ENCODE measurements around the gene ECHS1.
A peak's percentile ranks its signal among the peaks of the same experiment; 100 is the strongest.
"Not testable (repeated sequence)": the region's sequence is repeated elsewhere in the genome, so short reads cannot be mapped to it uniquely, and the experiment has no call there.

Gene ECHS1

GRCh38 chr10:133396035-133396624 is 23.0 kb upstream of the ECHS1 start:
- H3K4me3 ChIP-seq (ENCODE audit: low read length), result no peak overlapping the region

GRCh38 chr10:133394801-133395221 is 21.7 kb upstream of the ECHS1 start:
- peaks cover 10% of the 10 kb centered on the region for H3K4me1 ChIP-seq (ENCODE audit: control insufficient read depth, insufficient read depth, low read length)
- no peaks in the 10 kb centered on the region for H3K27me3 ChIP-seq (ENCODE audit: control insufficient read depth, insufficient read depth, low read length)
- H3K4me3 ChIP-seq (ENCODE audit: low read length), result peak overlapping the region; percentile 99
- H3K36me3 ChIP-seq (ENCODE audit: insufficient read depth, low read length), result peaks cover 27% of the 10 kb centered on the region
- H3K4me2 ChIP-seq (ENCODE audit: low read length), result peak overlapping the region; percentile 80
- no peaks in the 10 kb centered on the region for H3K9me3 ChIP-seq (replicated peaks; ENCODE audit: low read length)
- peak overlapping the region; percentile 97 for H3K9ac ChIP-seq (ENCODE audit: low read depth, low read length)

More at GRCh38 chr10:133396035-133396624, 23.0 kb upstream of the ECHS1 start:
- no peaks in the 10 kb centered on the region for H3K9me3 ChIP-seq (replicated peaks; ENCODE audit: low read length)
- H3K4me1 ChIP-seq (ENCODE audit: control insufficient read depth, insufficient read depth, low read length), result peaks cover 10% of the 10 kb centered on the region
- H3K36me3 ChIP-seq (ENCODE audit: insufficient read depth, low read length), result peaks cover 35% of the 10 kb centered on the region
- H3K27me3 ChIP-seq (ENCODE audit: control insufficient read depth, insufficient read depth, low read length), result no peaks in the 10 kb centered on the region
- H3K9ac ChIP-seq (ENCODE audit: low read depth, low read length), result no peak overlapping the region
- peak overlapping the region; percentile 80 for H3K4me2 ChIP-seq (ENCODE audit: low read length)

- Histone ChIP-seq H3K27me3 (ENCODE audit: control insufficient read depth, insufficient read depth, low read length) (no peaks in the 10 kb centered on the region), H3K4me2 (ENCODE audit: low read length) (peak within 1 kb of the TSS; percentile 80), H3K36me3 (ENCODE audit: insufficient read depth, low read length) (peaks cover 22% of the 10 kb centered on the region), H3K4me3 (ENCODE audit: low read length) (peak within 1 kb of the TSS; percentile 99), H3K9me3 (replicated peaks; ENCODE audit: low read length) (no peaks in the 10 kb centered on the region), H3K9ac (ENCODE audit: low read depth, low read length) (peak within 1 kb of the TSS; percentile 97), H3K4me1 (ENCODE audit: control insufficient read depth, insufficient read depth, low read length) (peaks cover 10% of the 10 kb centered on the region)
These were observed 21.0 kb upstream of the ECHS1 start, which contains the start of gene MTG1 for GRCh38 chr10:133394064-133394663. Gene MTG1 (plus strand): TSS chr10:133394157. CDS start chr10:133394221, 64 bp downstream.

GRCh38 chr10:133393401-133394063 is 20.4 kb upstream of the ECHS1 start:
- no peaks in the 10 kb centered on the region for H3K27me3 ChIP-seq (ENCODE audit: control insufficient read depth, insufficient read depth, low read length)
- H3K4me1 ChIP-seq (ENCODE audit: control insufficient read depth, insufficient read depth, low read length), result peaks cover 10% of the 10 kb centered on the region
- peaks cover 16% of the 10 kb centered on the region for H3K36me3 ChIP-seq (ENCODE audit: insufficient read depth, low read length)
- peak overlapping the region; percentile 80 for H3K4me2 ChIP-seq (ENCODE audit: low read length)
- peak overlapping the region; percentile 99 for H3K4me3 ChIP-seq (ENCODE audit: low read length)
- no peaks in the 10 kb centered on the region for H3K9me3 ChIP-seq (replicated peaks; ENCODE audit: low read length)
- H3K9ac ChIP-seq (ENCODE audit: low read depth, low read length), result peak overlapping the region; percentile 97

GRCh38 chr10:133391761-133392518 is 18.8 kb upstream of the ECHS1 start:
- Histone ChIP-seq H3K27me3 (ENCODE audit: control insufficient read depth, insufficient read depth, low read length) (no peaks in the 10 kb centered on the region), H3K36me3 (ENCODE audit: insufficient read depth, low read length) (peaks cover 4% of the 10 kb centered on the region), H3K4me2 (ENCODE audit: low read length) (no peak overlapping the region), H3K4me3 (ENCODE audit: low read length) (no peak overlapping the region), H3K9me3 (replicated peaks; ENCODE audit: low read length) (no peaks in the 10 kb centered on the region), H3K9ac (ENCODE audit: low read depth, low read length) (no peak overlapping the region), H3K4me1 (ENCODE audit: control insufficient read depth, insufficient read depth, low read length) (peaks cover 10% of the 10 kb centered on the region)

GRCh38 chr10:133391249-133391635 is 18.1 kb upstream of the ECHS1 start:
- Histone ChIP-seq H3K36me3 (ENCODE audit: insufficient read depth, low read length) (peaks cover 2% of the 10 kb centered on the region), H3K4me2 (ENCODE audit: low read length) (no peak overlapping the region), H3K4me3 (ENCODE audit: low read length) (no peak overlapping the region), H3K27me3 (ENCODE audit: control insufficient read depth, insufficient read depth, low read length) (no peaks in the 10 kb centered on the region), H3K9me3 (replicated peaks; ENCODE audit: low read length) (no peaks in the 10 kb centered on the region), H3K4me1 (ENCODE audit: control insufficient read depth, insufficient read depth, low read length) (peaks cover 10% of the 10 kb centered on the region), H3K9ac (ENCODE audit: low read depth, low read length) (no peak overlapping the region)

- Histone ChIP-seq H3K9me3 (replicated peaks; ENCODE audit: low read length) (no peaks in the 10 kb centered on the region), H3K4me2 (ENCODE audit: low read length) (no peak overlapping the region), H3K4me1 (ENCODE audit: control insufficient read depth, insufficient read depth, low read length) (peaks cover 8% of the 10 kb centered on the region), H3K4me3 (ENCODE audit: low read length) (no peak overlapping the region), H3K36me3 (ENCODE audit: insufficient read depth, low read length) (peaks cover 2% of the 10 kb centered on the region), H3K27me3 (ENCODE audit: control insufficient read depth, insufficient read depth, low read length) (no peaks in the 10 kb centered on the region), H3K9ac (ENCODE audit: low read depth, low read length) (no peak overlapping the region)
These were observed 17.6 kb upstream of the ECHS1 start for GRCh38 chr10:133390597-133391248.

- Histone ChIP-seq H3K9ac (ENCODE audit: low read depth, low read length) (no peak overlapping the region), H3K4me1 (ENCODE audit: control insufficient read depth, insufficient read depth, low read length) (peaks cover 2% of the 10 kb centered on the region), H3K36me3 (ENCODE audit: insufficient read depth, low read length) (peaks cover 2% of the 10 kb centered on the region), H3K9me3 (replicated peaks; ENCODE audit: low read length) (no peaks in the 10 kb centered on the region), H3K27me3 (ENCODE audit: control insufficient read depth, insufficient read depth, low read length) (no peaks in the 10 kb centered on the region), H3K4me3 (ENCODE audit: low read length) (no peak overlapping the region), H3K4me2 (ENCODE audit: low read length) (no peak overlapping the region)
These were observed 16.0 kb upstream of the ECHS1 start for GRCh38 chr10:133388973-133389818.

GRCh38 chr10:133388236-133388972 is 15.2 kb upstream of the ECHS1 start:
- no peak overlapping the region for H3K4me3 ChIP-seq (ENCODE audit: low read length)
- H3K9me3 ChIP-seq (replicated peaks; ENCODE audit: low read length), result no peaks in the 10 kb centered on the region
- H3K4me2 ChIP-seq (ENCODE audit: low read length), result no peak overlapping the region
- no peak overlapping the region for H3K9ac ChIP-seq (ENCODE audit: low read depth, low read length)
- H3K4me1 ChIP-seq (ENCODE audit: control insufficient read depth, insufficient read depth, low read length), result no peaks in the 10 kb centered on the region
- H3K36me3 ChIP-seq (ENCODE audit: insufficient read depth, low read length), result peaks cover 2% of the 10 kb centered on the region
- H3K27me3 ChIP-seq (ENCODE audit: control insufficient read depth, insufficient read depth, low read length), result no peaks in the 10 kb centered on the region

GRCh38 chr10:133386951-133387350 is 13.8 kb upstream of the ECHS1 start:
- not testable (repeated sequence) for H3K4me3 ChIP-seq (ENCODE audit: low read length)

More at GRCh38 chr10:133386951-133387350, 13.8 kb upstream of the ECHS1 start:
- H3K27me3 ChIP-seq (ENCODE audit: control insufficient read depth, insufficient read depth, low read length); H3K4me1 ChIP-seq (ENCODE audit: control insufficient read depth, insufficient read depth, low read length); H3K9ac ChIP-seq (ENCODE audit: low read depth, low read length); H3K4me2 ChIP-seq (ENCODE audit: low read length); H3K36me3 ChIP-seq (ENCODE audit: insufficient read depth, low read length); H3K9me3 ChIP-seq (replicated peaks; ENCODE audit: low read length): not testable (repeated sequence)

Measured in skeletal muscle satellite cell (primary cell).